ENCODE measurements around the gene PLSCR4.
A peak's percentile ranks its signal among the peaks of the same experiment; 100 is the strongest.

PLSCR4 gene

DNA sequence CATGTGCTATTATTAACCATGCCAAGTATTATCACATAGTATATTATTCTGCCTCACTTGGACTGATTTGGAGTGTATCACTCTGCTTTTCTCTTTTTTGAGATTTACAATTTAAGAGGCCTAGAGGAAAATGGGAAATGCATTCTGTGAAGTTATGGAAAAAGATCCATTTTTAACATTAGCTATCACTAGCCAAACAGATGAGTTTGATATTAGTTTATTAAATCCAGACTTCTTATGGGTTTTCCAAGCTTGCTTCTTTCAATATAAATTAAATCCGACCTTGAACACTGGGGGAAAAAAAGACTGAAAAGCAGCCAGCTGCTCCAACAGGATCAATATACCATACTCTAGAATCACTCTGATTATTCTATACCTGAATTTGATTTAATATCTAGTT, 59.9 kb downstream of the PLSCR4 start:
- DNase-seq (ENCODE audit: low read depth) = no peak

DNA sequence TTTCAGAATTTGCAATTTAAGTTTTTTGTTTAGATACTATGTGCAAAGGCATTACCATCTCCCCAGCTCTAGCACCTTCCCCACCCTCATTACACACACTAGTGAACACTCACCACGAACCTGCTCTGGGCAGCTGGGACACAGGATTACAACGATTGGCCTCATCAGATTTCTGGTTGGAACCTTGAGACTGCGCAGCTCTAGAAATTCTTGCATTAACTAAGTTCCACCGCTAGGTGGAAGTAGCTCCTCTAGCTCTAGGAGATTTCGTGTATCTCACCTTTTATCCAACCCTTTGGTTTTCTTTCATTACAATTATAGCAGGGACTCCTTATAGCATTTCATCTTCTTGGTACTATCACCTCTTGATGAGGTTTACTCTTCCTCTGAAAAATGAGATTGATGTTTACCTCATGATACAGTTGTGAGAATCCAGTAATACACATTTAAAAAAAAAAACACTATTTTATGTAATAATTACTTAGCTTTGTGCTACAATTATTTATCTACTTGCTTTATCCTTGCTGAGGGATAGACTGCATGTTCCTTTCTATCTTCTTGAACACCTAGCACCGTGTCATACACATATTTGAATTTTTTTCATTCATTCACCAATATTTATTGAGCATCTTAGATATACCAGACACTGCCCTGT, 61.3 kb downstream of the PLSCR4 start:
- DNase-seq (ENCODE audit: low read depth) = no peak

DNA sequence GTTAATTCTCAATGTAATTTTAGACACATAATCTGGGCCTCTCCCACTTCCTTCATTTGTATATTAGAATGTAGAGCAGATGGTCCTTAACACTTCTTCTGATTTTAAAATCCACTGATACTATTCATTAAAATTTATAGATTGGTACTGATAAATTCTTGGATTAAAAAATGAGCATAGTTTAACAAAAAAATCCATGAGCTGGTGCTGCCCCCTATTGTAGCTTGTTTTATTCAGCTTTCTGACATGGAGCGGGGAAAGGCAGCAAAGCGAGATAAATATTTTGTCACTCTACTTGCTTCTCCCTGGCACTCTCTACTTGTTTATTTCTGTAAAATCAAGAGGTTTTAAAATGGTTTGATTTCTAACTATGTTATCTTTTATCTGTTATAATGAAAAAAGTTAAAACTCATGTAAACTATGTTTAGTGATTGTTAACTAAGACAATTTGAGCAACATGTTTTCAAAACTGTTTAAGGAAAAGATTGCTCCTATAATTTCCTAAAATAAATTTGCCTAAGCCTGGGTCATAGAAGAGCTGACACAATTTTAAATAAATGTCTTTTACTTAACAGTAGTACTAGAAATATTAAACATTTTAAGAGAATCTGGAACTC, 63.5 kb downstream of the PLSCR4 start:
- no peak for DNase-seq (ENCODE audit: low read depth)

DNA sequence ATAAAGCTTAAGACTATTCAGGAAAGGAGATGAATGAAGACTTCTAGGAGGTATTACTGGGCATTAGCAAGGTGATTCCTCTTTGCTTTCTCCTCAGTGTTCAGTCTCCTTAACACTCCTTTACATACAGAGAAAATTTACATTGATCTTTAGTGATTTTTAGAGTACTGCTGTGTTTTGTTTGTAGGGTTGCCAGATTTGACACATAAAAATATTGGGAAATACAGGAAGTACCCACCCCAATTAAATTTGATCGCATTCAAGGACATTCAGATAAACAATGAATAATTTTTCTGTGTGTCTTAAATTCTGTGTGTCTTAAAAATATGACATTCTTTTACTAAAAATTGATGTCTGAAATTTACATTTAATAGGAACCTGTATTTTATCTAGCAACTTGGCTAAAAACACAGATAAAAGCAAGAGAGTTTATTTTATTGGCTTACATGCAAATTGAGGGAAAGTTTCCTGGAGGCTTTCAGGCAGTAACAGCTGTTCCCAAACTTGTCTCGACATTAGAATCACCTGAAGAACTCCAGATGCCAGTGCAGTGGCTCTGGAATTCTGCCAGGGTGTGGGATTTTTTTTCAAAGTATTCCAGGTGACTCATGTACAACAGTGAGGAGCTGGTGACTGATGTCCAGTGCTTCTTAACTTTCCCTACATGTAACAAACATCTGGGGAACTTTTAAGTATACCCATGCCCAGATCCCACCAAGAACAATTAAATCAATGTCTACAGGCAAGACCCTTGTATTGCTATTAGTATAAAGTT, 66.5 kb downstream of the PLSCR4 start:
- DNase-seq (ENCODE audit: low read depth) = no peak

DNA sequence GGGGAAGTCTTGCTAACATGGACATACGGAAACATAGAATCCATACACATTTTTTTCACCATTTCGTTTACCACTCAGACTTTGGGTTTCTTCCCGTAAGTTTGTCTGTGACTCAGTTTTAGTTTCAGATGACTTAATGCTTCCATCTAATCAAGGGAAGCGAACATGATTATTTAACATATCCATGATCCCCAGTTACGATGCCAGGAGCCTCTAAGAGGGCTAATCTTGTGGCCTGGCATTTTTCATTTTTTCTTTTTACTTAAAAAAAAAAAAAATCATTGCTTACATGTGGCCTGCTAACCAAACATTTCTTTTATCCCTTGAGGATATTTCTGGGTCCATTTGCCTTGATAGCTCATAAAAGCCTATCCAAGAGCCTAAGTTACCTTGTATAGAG, 69.7 kb downstream of the PLSCR4 start:
- no peak for DNase-seq (ENCODE audit: low read depth)

DNA sequence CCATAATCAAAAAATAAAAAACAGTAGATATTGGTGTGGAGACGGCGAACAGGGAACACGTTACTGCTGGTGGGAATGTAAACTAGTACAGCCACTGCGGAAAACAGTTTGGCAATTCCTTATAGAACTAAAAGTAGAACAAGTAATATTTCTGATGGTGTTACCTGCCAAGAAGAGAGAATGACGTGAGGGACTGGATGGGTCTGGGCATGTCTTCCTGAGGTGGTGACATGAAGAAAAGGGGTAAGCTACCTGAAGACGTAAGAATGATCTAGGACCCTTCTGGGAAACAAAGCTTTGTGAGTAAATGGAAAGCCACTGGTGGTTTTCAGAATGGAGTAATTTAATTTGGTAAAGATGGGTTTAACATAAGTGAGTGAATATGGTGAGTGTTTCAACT, 70.5 kb downstream of the PLSCR4 start:
- no peak for DNase-seq (ENCODE audit: low read depth)

DNA sequence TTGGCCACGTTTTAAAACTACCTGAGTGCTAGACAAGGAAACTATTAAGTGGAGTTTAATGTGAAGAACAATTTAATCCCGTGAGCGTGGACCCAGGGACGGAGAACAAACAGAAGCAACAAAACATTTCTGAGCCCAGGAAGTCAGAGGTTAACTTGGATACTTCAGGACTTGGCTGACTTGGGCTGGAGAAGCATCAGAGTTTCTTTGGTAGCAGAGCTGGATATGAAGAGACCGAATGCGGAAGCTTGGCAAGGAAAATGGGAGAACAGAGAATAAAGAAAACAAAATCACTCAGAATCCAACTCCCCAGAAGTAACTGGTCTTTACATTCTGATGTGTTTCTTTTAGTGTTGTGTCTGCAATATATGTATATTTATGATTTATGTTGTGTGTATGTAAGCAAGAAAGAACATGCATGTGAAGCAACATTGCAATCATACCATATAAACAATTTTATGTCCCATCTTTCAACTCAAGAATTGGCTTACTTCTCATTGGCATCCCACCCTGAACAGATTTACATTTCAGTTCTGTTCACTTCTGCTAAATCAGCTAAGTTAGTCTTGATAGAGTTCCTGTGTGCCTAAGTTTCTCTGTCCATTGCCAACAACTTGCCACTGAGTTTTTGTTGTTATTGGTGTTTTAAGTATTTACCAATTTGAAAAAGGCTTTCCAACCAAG, 72.8 kb downstream of the PLSCR4 start:
- DNase-seq (ENCODE audit: low read depth) = no peak

DNA sequence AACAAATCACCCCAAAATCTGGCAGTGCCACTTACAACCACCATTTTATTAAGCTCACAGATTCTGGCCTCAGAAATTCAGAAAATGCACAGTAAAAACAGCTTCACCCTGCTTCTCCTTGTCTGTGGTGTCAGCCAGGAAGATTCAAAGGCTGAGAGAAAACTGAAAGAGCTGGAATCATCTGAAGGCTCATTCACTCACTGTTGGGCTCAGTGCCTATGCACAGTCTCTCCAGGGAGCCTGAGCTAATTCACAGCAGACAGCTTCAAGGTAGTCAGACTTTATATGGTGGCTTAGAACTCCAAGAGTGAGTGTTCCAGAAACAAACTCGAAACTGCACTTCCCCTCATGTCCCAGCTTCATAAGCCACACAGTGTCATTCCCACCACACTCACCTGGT, 73.4 kb downstream of the PLSCR4 start:
- DNase-seq (ENCODE audit: low read depth) = no peak

DNA sequence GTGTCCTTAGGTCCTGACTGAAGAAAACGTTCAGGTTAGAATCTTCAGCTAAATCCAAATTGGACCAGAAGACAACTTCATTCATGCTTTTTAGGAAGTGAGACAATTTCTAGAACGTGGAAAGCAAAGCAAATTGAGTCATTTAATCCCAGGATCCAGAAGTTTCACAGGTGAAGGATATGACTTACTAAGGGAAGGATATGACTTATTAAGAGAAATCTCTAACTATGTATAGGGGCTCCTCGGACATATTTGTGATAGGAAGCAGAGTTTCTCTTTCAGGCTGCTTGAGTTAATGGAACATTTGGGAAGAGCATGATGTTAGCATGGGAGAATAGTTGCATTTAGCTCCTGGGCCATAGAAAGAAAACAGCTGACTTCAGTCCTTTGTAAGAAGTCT, 73.8 kb downstream of the PLSCR4 start:
- no peak for DNase-seq (ENCODE audit: low read depth)

DNA sequence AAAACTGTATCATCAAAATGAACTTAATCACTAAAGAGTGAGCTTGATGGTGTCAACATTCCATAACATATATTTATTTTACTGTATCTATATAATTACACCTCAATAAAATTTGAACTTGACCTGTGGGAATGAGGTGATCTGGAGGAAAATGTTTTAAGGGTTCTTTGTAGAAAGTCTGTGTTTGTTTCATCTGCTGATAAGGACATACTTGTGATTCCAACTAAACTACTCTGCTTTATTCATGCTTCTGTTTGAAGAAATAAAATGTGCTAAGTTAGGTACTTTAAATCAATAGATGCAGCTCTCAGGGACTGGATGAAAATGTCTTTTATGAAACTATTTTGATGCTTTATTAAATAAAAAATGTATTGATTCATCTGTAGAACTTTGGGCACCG, 78.3 kb downstream of the PLSCR4 start:
- no peak for DNase-seq (ENCODE audit: low read depth)

DNA sequence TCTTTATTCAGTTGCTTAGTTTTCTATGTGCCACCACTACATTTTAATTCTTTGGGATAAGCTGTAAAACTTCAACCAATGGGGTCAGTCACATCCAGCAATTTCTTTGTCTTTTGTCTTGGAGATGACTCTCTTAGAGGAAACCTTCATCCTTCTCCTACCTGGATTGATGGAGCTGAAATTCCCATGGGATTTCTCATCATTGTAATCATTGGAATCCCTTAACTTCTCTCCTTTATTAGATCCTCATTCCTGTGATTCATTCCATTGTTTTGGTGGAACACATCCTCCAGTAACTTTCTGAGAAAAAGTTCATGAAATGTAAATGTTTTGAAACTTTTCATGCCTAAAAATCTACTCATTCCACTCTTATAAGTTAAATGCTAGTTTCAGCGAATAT, 80.3 kb downstream of the PLSCR4 start:
- DNase-seq (ENCODE audit: low read depth) = no peak

DNA sequence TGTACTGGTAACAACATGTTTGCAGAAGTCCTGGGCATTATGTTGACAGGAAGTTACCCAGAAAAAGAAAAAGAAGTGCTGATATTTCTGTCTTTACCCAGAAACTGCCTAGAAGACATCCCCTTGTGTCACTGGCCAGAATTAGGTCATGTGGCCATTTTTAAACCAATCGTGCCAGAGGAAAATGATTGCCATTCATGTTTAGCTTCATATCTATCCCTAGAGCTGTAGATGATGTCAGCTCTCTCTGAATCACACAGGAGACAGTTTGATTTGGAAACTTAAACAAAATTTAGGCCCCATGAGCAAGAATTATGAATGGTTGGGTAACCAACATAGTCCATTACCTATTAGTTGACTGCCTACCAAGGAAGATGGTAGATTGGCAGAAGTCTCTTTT, 81.0 kb downstream of the PLSCR4 start:
- no peak for DNase-seq (ENCODE audit: low read depth)

DNA sequence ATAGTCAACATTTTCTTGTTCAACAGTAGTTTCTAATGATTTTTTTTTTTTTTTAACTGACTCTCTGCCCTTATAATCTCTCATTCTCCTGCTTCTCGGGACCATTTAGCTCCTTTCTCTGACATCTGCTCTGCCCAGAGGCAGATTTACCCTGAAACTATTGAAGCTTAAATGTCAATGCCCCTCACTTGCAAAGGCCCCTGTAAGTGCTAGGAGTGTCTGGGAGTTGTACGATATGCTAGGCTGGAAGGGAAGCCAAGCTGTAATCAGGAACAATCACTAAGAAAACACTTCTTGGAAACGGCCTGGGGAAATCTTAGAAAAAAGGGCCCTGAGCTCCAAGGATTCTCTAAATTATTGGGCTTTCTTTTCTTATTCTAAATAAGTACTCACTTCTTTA, 84.1 kb downstream of the PLSCR4 start:
- DNase-seq (ENCODE audit: low read depth) = no peak

DNA sequence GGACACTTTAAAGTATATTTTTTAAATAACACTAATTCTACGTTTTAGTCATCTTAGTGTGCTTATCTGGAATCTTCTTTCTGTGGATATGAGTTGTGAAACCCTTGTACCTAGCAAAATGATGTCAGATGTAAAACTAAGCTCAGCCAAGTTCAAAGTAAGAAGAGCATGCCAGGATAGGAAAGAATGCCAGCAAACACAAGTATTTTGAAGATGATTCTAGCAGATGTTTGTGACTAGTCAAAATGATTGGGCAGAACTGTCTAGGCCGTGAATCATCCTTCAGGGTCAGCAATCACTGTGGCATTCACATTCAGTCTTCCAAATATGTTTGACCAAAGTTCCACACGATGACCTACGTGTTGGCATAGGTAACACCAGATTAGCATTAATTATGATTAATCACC, 84.5 kb downstream of the PLSCR4 start:
- DNase-seq (ENCODE audit: low read depth) = peak; percentile 78

DNA sequence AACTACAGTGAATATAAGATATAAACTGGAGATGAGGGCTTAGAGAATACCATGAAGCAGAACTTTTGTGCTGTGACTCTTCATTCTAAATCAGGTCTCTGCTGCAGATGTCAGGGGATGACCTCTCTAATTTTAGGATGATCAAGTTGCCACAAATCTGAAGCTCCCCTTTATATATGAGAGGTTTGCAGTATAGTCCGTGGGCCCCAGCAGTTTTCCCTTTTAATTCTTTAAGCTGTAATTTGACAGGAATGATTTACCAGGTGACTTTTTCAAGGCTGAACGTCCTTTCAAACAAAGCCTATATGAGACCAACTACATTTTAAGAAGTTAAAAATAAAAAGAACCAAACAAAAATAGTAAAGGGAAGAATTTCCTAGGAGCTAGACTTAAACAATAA, 85.0 kb downstream of the PLSCR4 start:
- no peak for DNase-seq (ENCODE audit: low read depth)

DNA sequence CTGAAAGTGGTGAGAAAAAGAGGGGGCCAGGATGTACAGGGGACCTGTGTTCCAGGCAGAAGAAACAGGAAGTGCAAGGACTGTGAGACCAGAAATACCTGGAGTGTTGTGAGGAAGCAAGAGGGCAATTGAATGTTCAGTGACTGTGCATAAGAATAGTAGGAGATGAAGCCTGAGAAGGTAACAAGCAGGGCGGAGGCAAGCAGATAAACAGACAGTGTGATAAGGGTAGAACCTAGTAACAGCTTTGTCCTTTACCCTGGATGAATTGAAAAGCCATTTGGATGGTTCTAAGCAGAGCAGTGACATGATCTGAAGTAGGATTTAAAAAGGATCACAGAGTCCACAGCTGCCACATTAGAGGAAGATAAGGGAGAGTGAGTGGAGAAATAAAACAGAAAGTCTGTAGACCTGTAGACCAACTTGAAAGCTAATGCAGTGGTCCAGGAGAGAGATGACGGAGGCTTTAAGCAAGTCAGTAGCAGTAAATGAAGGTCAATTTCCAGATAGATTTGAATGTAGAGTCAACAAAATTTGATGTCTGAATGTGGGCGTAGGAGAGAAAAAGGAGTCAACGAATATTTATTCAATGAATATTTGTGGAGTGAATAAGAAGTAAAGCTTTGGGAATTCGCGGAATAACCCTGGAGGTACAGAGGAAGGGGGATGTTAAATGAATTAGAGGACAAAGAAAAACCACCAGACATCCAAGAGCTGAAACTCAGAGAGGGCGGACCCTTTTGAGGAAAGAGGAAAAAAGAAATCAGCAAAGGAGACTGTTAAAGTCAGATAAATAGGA, 85.7 kb downstream of the PLSCR4 start:
- DNase-seq (ENCODE audit: low read depth) = no peak

DNA sequence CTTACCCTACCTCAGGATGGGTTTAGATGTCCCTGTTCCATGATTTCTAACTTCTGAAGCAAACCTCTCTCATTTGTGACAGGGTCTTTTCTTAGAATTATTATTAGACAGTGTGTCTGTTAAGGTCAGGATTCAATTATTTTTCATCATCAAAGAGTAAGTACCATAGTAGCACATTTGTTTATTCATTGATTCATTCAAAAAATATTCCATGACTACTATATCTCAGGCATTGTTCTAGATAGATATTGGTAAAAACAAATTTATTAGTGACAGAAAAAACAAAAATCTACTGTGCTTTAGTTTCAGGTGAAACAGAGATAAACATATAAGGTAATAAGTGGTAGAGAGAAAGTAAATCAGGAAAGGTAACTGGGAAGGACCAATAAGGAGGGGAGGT, 86.4 kb downstream of the PLSCR4 start:
- DNase-seq (ENCODE audit: low read depth) = no peak

DNA sequence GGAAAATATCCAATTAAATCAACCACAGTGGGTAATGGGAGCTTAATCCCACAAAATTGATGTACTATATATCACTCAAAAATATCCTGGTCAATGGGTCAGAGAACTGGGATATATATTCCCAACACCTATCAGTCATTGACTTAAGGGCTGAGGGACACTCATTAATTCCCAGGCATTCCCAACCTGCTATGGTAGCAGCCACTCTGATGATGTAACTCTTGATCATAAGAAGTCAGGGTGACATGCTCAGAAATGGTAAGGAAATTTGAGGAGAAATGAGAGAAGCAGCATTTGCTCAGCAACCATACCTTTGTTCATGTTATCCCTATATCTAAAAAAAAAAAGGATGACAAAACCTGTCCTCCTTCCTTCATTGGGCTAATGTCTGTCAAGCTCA, 86.8 kb downstream of the PLSCR4 start:
- no peak for DNase-seq (ENCODE audit: low read depth)

DNA sequence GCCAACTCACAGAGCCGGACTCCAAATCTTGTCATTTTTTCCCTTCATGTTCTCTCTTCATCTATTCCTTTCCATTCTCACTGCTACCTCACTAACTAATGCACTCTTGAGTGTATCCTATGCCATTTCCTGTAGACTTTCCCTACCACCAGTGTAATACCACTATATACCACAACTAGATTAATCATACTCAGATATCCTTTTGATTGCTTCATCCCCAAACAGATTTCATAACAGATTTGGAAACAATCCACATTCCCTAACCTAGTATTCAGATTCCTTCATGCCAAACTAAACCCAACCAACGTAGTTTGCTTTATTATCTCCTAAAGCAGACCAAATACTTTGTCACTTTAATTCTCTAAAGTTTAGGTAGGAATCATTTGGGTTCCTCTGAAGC, 87.3 kb downstream of the PLSCR4 start:
- DNase-seq (ENCODE audit: low read depth) = peak; percentile 80

DNA sequence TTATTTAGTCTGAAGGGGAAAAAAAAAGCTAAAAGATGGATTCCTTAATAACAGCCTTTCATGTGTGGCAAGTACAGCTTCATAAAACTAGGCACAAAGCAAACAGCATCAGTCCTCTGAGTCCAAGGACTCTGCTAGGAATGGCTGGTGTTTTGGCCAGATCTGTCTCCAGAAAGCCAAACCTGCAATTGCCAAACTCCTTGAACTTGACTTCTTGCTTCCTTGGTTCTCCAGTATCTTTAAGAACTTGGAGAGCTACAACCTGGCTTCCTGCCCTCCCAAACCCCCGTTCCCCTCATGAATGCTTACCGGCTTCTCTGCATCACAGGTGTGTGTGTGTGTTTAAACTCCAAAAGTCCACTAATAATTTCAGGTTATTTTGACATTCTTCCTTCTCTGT, 88.3 kb downstream of the PLSCR4 start:
- DNase-seq (ENCODE audit: low read depth) = no peak

DNA sequence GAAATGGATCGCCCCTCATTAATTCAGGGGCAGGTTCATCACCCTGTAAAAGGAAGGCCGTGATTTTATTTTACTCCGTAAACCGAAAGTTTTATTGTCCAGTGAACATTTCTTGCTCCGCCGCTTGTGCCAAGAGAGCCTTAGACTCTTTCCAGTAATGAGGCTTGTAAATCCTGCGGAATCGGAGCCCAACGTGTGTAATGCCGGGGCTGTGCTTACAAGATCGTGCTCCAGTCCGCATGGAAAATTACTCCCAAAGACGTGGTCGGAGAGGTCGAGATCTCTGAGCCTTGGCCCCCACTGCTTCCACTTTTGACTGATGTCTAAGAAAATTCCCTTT, 89.3 kb downstream of the PLSCR4 start:
- no peak for DNase-seq (ENCODE audit: low read depth)

DNA sequence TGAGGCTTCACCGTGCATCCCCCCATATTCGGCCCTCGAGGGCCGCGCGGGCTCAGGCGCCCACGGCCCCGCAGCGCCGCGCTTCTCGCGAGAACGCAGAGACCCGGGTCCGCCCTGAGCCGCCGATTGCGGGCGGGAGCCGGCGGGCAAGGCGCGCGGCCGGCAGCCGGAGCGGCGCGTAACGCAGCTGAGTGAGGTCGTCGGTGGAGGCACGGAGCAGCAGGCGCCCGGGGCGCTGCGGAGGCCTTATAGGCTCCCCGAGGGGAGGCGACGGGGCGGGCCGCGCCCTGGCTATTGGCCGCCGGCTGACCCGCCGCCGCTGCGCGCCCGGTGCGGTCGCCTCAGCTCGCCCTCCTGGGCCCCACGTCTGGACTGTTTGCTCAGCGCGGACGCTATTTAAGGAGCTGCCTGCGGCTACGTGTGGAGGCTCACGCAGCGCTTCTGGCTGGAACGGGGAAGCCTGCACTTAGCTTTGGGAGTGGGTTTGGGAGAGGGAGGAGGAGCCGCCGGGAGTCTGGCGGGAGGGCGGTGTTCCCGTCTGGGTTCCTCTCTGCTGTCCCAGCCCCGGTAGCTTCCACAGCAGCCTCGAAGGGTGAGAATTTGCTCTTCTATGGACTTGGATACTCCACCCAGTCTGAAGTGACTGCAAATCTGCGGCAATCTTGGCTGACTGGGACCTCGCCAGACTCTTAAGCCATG, 89.8 kb downstream of the PLSCR4 start, which contains the start of gene PLOD2:
Gene PLOD2, minus strand, starts transcription at position 221 of the 699 bp plus-strand sequence. Its CDS starts 195 bp downstream, at position 26.
- peak; percentile 55 for DNase-seq (ENCODE audit: low read depth)

All from GM04504 (cell line).